Measurements from ENCODE around the gene TCHHL1. TPM values are rescaled to one million over a fixed set of nuclear protein-coding genes. Genes with fewer than 3 reads are reported as not detected.

Gene TCHHL1
- total and polyA plus RNA-seq, 2 of the 4 experiments (the other 2 are of a cell fraction), result not detected

DNA sequence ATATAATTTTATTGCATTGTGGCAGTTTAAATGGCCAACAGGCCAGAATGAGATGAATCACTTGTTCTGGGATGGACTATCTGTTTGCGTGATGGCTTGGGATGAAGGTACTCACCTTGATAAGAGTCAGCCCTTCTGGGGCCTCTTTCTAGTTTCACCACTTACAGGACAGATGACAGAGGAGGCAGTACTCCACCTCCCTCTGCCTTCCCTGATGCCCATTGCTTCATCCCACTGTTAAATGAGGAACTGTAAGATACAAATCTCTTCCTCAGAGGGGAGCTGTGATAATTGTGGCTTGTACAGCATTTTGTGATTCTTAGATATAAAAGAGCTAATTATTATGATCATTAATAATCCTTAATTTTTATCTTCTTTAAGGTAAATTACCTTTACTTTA, 30.1 kb upstream of the TCHHL1 start:
- H4K91ac ChIP-seq (ENCODE audit: insufficient read depth, low read depth, low read length), result no peak overlapping the region
- H3K9ac ChIP-seq (ENCODE audit: low read depth, low read length), result no peak overlapping the region
- ChIA-PET CTCF (no interaction called here), POLR2A (ENCODE audit: unreplicated experiment) (no interaction called here)
- no peak overlapping the region for H3K56ac ChIP-seq (ENCODE audit: extremely low read depth, insufficient read depth, low read length)
- peaks cover 5% of the 10 kb centered on the region for H3K27me3 ChIP-seq (ENCODE audit: control insufficient read depth, insufficient read depth, low read length)
- ATAC-seq (ENCODE audit: low read depth), result no peak
- H2AK5ac ChIP-seq (ENCODE audit: low read depth, low read length), result no peak overlapping the region
- no peak overlapping the region for H3K27ac ChIP-seq (ENCODE audit: insufficient read depth, low read length)
- no peaks in the 10 kb centered on the region for H3K79me1 ChIP-seq (ENCODE audit: low read depth in 1 of 2, low read length in 2 of 2)
- no peak overlapping the region for H3K18ac ChIP-seq (ENCODE audit: low read depth, low read length)
- no CpG with 5 or more reads among the region's 1 CpG for WGBS, 2 experiments (ENCODE audit: extremely low coverage in 2 of 2, insufficient read length in 1 of 2)
- H2AFZ ChIP-seq (replicated peaks; ENCODE audit: low read length, poor library complexity), result no peak overlapping the region
- no peak overlapping the region for H2AK9ac ChIP-seq (replicated peaks; ENCODE audit: low read depth, low read length, poor library complexity)
- no peak overlapping the region for H4K8ac ChIP-seq (ENCODE audit: low read depth in 2 of 2, low read length in 2 of 2)
- no peaks in the 10 kb centered on the region for H3K9me3 ChIP-seq (ENCODE audit: control insufficient read depth, insufficient read depth, low read length)
- in situ Hi-C loops (cut with MboI; ENCODE audit: low sequenced_read_pairs), result no loop called here
- H3K9me1 ChIP-seq (ENCODE audit: insufficient read depth, low read length), result no peaks in the 10 kb centered on the region
- no peak for DNase-seq
- H3K4me3 ChIP-seq (ENCODE audit: insufficient read depth, low read depth, low read length), result no peak overlapping the region
- no peak overlapping the region for H2BK120ac ChIP-seq (ENCODE audit: low read depth, low read length)
- H3K14ac ChIP-seq (replicated peaks; ENCODE audit: low read depth, low read length), result no peak overlapping the region
- dilution Hi-C loops (cut with HindIII; ENCODE audit: low sequenced_read_pairs, unreplicated experiment), result no loop called here
- no peaks in the 10 kb centered on the region for H4K20me1 ChIP-seq (ENCODE audit: insufficient read depth, low read length)
- H3K23ac ChIP-seq (ENCODE audit: low read depth, low read length), result no peak overlapping the region
- H3K36me3 ChIP-seq (ENCODE audit: control insufficient read depth, insufficient read depth, low read length), result no peaks in the 10 kb centered on the region
- H3K4me1 ChIP-seq (ENCODE audit: control insufficient read depth, insufficient read depth, low read length), result no peaks in the 10 kb centered on the region
- no peak overlapping the region for H3K4ac ChIP-seq (ENCODE audit: low read depth, low read length)
- H2BK15ac ChIP-seq (ENCODE audit: low read depth, low read length), result no peak overlapping the region
- BruUV-seq (replicated peaks), result no TSS peak
- no peak overlapping the region for H2BK20ac ChIP-seq (ENCODE audit: low read depth, low read length)
- H2BK5ac ChIP-seq (ENCODE audit: low read depth, low read length, poor library complexity, severe bottlenecking), result no peak overlapping the region
- intact Hi-C loops (cut with micrococcal nuclease), result no loop called here
- TF ChIP-seq POLR2A (IDR thresholded peaks at IDR 0.05; ENCODE audit: low read depth, low read length), result no peak
- no peak for TF ChIP-seq NFE2L2 (IDR thresholded peaks at IDR 0.05; ENCODE audit: low read depth, low read length)
- no peak for TF ChIP-seq MXI1 (IDR thresholded peaks at IDR 0.05; ENCODE audit: borderline replicate concordance, low read depth, low read length)
- TF ChIP-seq, protein P1, sequence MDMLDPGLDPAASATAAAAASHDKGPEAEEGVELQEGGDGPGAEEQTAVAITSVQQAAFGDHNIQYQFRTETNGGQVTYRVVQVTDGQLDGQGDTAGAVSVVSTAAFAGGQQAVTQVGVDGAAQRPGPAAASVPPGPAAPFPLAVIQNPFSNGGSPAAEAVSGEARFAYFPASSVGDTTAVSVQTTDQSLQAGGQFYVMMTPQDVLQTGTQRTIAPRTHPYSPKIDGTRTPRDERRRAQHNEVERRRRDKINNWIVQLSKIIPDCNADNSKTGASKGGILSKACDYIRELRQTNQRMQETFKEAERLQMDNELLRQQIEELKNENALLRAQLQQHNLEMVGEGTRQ (IDR thresholded peaks at IDR 0.05; ENCODE audit: low read depth, low read length), result no peak
- TF ChIP-seq MAZ (IDR thresholded peaks at IDR 0.05; ENCODE audit: borderline replicate concordance, low read depth, low read length), result no peak
- TF ChIP-seq CHD1 (IDR thresholded peaks at IDR 0.05; ENCODE audit: low read depth, low read length), result no peak
- TF ChIP-seq RFX5 (IDR thresholded peaks at IDR 0.05; ENCODE audit: low read depth, low read length), result no peak
- no peak for TF ChIP-seq SMC3 (IDR thresholded peaks at IDR 0.05; ENCODE audit: low read depth, low read length)
- TF ChIP-seq RCOR1 (IDR thresholded peaks at IDR 0.05; ENCODE audit: insufficient replicate concordance, low read length), result no peak
- no peak for TF ChIP-seq CEBPB (IDR thresholded peaks at IDR 0.05; ENCODE audit: low read depth, low read length)
- no peak for TF ChIP-seq MAFK (IDR thresholded peaks at IDR 0.05; ENCODE audit: low read depth, low read length)
- TF ChIP-seq CTCF (conservative IDR thresholded peaks at IDR 0.05; ENCODE audit: low read depth, low read length), result no peak
- no peak for TF ChIP-seq BHLHE40 (IDR thresholded peaks at IDR 0.05; ENCODE audit: low read depth, low read length)
- no peak for TF ChIP-seq RAD21 (IDR thresholded peaks at IDR 0.05; ENCODE audit: low read length)
- TF ChIP-seq, protein P2, sequence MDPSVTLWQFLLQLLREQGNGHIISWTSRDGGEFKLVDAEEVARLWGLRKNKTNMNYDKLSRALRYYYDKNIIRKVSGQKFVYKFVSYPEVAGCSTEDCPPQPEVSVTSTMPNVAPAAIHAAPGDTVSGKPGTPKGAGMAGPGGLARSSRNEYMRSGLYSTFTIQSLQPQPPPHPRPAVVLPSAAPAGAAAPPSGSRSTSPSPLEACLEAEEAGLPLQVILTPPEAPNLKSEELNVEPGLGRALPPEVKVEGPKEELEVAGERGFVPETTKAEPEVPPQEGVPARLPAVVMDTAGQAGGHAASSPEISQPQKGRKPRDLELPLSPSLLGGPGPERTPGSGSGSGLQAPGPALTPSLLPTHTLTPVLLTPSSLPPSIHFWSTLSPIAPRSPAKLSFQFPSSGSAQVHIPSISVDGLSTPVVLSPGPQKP (IDR thresholded peaks at IDR 0.05; ENCODE audit: borderline replicate concordance, low read depth, low read length), result no peak
- TF ChIP-seq FOS (IDR thresholded peaks at IDR 0.05; ENCODE audit: low read depth, low read length), result no peak
- no peak overlapping the region for H4K5ac ChIP-seq (ENCODE audit: low read depth, low read length)
- H3K4me2 ChIP-seq (ENCODE audit: low read depth, low read length), result no peak overlapping the region
